ENCODE results near the gene UBA52.

DNA sequence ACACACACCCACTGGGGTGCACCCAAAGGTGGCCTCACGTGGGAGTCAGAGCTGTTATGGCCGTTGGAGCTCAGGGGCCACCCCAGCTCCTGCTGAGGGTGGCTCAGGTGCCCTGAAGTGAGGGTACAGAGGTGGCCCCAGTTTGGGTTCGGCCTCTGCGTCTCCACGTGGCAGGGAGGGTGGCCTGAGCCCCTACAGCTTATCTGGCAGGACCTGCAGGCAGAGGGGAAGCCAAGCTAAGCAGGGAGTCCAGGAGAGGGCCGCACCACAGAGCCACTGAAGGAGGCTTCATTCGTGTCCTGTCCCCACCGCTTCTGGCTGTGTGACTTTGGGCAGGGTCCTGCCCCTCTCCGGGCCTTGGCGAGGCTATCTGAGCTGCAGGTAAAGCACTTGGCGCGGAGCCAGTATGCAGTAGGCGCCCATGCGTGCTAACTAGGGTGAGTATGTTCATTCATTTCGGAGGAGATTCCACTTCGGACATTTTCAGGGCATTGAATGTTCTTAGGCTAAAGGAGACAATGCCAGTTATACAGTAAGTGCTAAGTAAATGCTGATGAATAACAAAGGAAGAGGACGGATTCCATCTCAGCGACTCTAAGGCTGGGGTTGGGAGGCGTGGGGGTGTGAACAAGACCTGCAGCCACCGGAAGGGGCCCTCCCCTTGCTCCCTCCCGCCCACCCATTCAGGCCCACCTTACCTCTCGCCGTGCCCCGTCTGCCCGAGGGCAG, 21.9 kb downstream of the UBA52 start:
- TF ChIP-seq, protein P1, sequence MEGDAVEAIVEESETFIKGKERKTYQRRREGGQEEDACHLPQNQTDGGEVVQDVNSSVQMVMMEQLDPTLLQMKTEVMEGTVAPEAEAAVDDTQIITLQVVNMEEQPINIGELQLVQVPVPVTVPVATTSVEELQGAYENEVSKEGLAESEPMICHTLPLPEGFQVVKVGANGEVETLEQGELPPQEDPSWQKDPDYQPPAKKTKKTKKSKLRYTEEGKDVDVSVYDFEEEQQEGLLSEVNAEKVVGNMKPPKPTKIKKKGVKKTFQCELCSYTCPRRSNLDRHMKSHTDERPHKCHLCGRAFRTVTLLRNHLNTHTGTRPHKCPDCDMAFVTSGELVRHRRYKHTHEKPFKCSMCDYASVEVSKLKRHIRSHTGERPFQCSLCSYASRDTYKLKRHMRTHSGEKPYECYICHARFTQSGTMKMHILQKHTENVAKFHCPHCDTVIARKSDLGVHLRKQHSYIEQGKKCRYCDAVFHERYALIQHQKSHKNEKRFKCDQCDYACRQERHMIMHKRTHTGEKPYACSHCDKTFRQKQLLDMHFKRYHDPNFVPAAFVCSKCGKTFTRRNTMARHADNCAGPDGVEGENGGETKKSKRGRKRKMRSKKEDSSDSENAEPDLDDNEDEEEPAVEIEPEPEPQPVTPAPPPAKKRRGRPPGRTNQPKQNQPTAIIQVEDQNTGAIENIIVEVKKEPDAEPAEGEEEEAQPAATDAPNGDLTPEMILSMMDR (IDR thresholded peaks at IDR 0.05) = no peak
- TF ChIP-seq POLR2A (IDR thresholded peaks at IDR 0.05) = no peak

Data from breast epithelium (tissue), 3 donors.